Stimulated activated effector memory CD8-positive, alpha-beta T cell treated with anti-CD3 and anti-CD28 coated beads, Interleukin-12 subunit alpha, Interleukin-12 subunit beta, amount 100 ng/mL, for 72 hours (primary cell): ENCODE results near the gene STIMATE.

ENCODE experiments used
- ATAC-seq: fragments of 150-1000 bp; cut with Tn5 transposase; 2 replicates; pipeline ENCODE4 v1.10.0; 2021
- DNase-seq, 2 donors: peaks; one replicate each; pipeline ENCODE4 v3.0.0; 2021 to 2022; ENCODE audit warnings: low spot score in 2 of 2
- H3K27ac Mint-ChIP-seq: one replicate; pipeline ENCODE4 v1.8.0; 2022; ENCODE audit warnings: mild to moderate bottlenecking, mixed read lengths
- H3K36me3 Mint-ChIP-seq: one replicate; pipeline ENCODE4 v1.8.0; 2022; ENCODE audit warnings: mild to moderate bottlenecking, mixed read lengths
- H3K4me1 Mint-ChIP-seq: one replicate; pipeline ENCODE4 v1.8.0; 2022; ENCODE audit warnings: mixed read lengths
- H3K4me3 Mint-ChIP-seq: one replicate; pipeline ENCODE4 v1.8.0; 2022; ENCODE audit warnings: mild to moderate bottlenecking, mixed read lengths
- H3K9me3 Mint-ChIP-seq: one replicate; pipeline ENCODE4 v1.8.0; 2022; ENCODE audit warnings: mixed read lengths

The STIMATE gene

DNA sequence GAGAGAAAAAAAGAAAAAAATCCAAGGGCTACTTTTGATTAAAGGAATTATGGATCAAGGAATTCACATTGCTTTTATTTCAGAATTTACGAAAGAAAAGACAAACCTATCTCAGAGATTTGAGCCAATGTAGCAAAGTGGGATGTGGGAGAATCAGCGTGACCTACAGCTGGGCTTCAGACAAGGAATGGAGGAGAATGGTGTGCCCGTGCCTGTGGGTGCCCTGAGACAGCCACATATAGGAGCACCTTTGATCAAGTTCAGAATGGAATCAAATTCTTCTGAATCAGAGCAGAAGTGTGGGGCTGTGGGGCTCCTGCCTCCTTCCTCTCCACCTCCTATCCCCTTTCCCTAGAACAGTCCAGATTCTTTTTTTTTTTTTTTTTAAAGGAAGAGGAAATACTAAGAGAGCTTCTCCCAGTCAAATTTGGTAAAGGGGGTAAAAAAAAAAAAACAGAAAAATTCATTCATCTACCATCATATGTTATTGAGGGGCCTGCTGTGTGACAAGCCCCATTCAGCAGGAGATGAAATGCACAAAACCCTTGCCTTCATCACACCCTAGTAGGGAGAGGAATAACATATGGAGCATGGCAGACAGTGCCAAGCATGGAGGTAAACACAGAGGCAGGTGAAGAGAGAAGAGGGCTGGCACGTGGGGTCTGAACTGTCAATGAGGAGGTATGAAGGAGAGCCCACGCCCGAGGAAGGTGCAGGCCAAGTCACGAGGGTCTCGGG, 37.5 kb downstream of the STIMATE start:
- peaks cover 32% of the 10 kb centered on the region for H3K4me1 Mint-ChIP-seq
- ATAC-seq (no peak), DNase-seq (no peak)
- H3K4me3 Mint-ChIP-seq: no peak overlapping the region
- H3K27ac Mint-ChIP-seq: peak overlapping the region; percentile 26
- no peaks in the 10 kb centered on the region for H3K9me3 Mint-ChIP-seq
- no peaks in the 10 kb centered on the region for H3K36me3 Mint-ChIP-seq

DNA sequence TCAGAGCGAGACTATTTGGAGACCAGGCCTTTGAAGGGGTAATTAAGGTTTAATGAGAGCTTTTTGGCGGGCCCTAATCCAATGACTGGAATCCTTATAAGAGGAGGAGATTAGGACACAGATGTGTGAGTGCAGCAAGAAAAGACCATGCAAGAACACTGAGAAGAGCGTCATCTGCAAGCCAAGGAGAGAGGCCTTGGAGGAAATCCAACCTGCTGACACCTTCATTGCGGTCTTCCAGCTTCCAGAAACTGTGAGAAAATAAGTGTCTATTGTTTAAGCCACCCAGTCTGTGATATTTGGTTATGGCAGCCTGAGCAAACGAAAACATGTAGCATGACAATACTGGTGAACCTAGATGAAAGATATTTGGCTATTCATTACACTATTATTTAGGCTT, 39.5 kb downstream of the STIMATE start:
- peaks cover 32% of the 10 kb centered on the region for H3K4me1 Mint-ChIP-seq
- H3K4me3 Mint-ChIP-seq: no peak overlapping the region
- no peaks in the 10 kb centered on the region for H3K9me3 Mint-ChIP-seq
- peaks cover under 1% of the 10 kb centered on the region for H3K36me3 Mint-ChIP-seq
- no peak overlapping the region for H3K27ac Mint-ChIP-seq
- ATAC-seq (no peak), DNase-seq (no peak)

DNA sequence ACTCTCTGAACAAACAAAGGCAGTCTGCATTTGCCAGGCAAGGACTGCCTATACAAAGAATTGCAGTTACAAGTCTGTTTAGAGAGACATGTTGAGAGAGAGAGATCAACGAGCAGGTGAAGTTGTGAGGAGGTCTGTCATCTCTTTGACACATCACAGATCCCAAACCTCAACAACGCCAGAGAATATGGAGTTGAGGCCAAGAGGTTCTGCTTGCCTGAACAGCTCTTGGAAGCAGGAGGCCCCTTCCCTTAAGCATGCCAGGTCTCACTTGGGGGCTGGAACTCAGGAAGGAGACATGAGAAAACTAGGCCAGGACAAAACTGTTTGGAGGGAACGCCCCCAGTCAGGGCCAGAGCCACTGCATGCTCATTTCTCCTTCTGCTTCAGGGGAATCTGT, 40.2 kb downstream of the STIMATE start:
- DNase-seq (no peak), ATAC-seq (no peak)
- H3K36me3 Mint-ChIP-seq: peaks cover 7% of the 10 kb centered on the region
- H3K9me3 Mint-ChIP-seq: no peaks in the 10 kb centered on the region
- no peak overlapping the region for H3K4me3 Mint-ChIP-seq
- H3K4me1 Mint-ChIP-seq: peaks cover 28% of the 10 kb centered on the region
- peak overlapping the region; percentile 43 for H3K27ac Mint-ChIP-seq

DNA sequence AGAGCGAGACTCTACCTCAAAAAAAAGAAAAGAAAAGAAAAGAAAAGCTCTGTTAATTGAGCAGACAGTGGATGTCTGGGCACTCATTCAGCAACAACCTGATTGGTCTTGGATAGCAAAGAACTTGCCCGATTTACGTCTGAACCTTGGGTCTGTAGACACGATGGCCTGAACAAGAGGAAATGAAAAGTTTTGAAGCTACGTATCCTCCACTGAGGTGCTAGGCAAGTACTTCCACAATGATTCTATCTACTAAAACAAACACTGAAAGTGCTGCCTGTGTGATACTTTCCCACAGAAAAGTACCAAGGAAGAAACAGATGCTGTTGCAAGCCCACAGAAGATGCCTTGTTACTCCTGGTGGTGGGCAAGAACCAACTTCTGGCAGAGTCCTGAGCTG, 40.7 kb downstream of the STIMATE start:
- DNase-seq: no peak
- Mint-ChIP-seq H3K4me1 (peaks cover 24% of the 10 kb centered on the region), H3K9me3 (no peaks in the 10 kb centered on the region), H3K4me3 (no peak overlapping the region), H3K36me3 (peaks cover 12% of the 10 kb centered on the region), H3K27ac (peak overlapping the region; percentile 43)
- no peak for ATAC-seq

DNA sequence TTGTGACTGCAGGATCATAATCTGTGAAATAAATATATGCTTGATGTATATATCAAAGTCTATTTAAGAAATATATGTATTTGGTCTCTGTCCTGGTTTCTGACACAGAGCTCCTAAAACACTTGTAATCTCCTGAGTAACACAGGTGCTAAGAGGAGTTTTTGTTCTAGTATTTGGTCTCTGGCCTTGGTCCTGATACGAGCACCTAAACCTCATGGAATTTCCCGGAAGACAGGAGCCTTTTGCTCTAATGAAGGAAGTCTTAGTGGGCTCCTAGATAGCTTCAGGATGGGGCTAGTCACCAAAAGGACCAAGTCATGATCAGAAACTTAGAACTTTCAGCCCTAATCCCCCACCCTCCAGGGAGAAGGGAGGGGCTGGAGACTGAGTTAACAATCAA, 43.3 kb downstream of the STIMATE start:
- no peak for ATAC-seq
- H3K27ac Mint-ChIP-seq: no peak overlapping the region
- H3K4me1 Mint-ChIP-seq: peaks cover 11% of the 10 kb centered on the region
- H3K4me3 Mint-ChIP-seq: no peak overlapping the region
- DNase-seq: no peak
- H3K9me3 Mint-ChIP-seq: no peaks in the 10 kb centered on the region
- peaks cover 22% of the 10 kb centered on the region for H3K36me3 Mint-ChIP-seq

DNA sequence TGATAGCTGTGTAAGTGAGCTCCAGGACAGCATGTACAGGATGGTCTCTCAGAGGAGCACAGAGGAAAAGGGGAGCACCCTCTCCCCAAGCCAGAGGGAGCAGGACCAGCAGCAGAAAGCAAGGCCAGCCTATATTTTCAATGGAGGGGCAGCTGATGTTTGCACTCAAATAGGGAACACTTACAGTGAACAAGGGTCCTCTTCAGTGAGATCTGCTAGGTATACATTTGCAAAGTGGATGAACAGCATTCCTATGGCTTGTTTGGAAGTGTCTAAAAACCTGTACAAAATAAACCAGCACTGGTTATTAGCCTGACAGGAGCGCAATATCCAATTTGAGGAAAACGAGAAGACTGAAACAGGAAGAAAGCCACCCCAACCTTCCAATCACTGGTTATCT, 44.9 kb downstream of the STIMATE start:
- no peak overlapping the region for H3K27ac Mint-ChIP-seq

DNA sequence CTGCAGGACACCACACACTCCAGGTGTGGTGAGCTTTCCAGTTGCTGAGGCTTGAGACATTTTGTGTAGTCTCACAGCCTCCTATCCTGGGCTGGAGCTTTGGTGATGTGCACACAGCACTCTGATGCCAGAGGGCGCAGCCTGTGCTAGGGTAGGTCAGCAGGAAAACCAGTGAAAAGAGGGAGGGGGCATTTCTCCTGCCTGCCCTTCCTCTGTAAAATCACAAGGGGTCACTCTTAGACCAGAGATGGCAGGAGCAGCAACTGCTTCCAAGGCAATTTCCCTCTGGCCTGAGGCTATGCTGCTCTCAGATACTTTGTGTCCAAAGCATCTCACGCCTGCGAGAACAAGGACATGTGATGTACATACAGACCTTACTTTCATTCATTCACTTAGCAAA, 46.0 kb downstream of the STIMATE start:
- Mint-ChIP-seq H3K27ac (no peak overlapping the region), H3K4me1 (peaks cover 6% of the 10 kb centered on the region), H3K4me3 (no peak overlapping the region), H3K36me3 (peaks cover 22% of the 10 kb centered on the region), H3K9me3 (no peaks in the 10 kb centered on the region)
- ATAC-seq (peak; percentile 70), DNase-seq (no peak)

More for the DNA sequence above, 44.9 kb downstream of the STIMATE start:
- Mint-ChIP-seq H3K4me3 (no peak overlapping the region), H3K4me1 (peaks cover 11% of the 10 kb centered on the region), H3K36me3 (peaks cover 22% of the 10 kb centered on the region), H3K9me3 (no peaks in the 10 kb centered on the region)
- ATAC-seq (no peak), DNase-seq (no peak)

DNA sequence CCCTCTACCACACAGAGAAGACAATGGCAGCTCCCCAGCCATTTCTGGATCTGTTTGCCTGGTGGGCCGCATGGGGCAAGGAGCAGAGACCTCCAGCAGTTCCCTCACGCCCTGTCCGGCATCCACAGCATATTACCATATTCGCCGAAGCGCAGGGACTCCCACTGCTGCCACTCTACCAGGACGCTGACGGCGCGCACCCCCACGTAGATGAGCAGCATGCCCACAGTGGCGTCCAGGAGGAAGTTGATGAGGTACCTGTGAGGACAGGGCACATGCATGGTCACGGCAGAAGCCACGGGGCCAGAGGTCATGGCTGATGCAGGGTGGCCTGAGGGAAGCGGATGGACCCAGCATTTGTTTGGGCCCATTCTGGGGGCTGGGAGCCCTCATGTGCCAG, 47.7 kb downstream of the STIMATE start:
- Mint-ChIP-seq H3K27ac (no peak overlapping the region), H3K36me3 (peaks cover 22% of the 10 kb centered on the region), H3K4me1 (no peaks in the 10 kb centered on the region), H3K9me3 (no peaks in the 10 kb centered on the region), H3K4me3 (no peak overlapping the region)
- ATAC-seq (no peak), DNase-seq (no peak)

DNA sequence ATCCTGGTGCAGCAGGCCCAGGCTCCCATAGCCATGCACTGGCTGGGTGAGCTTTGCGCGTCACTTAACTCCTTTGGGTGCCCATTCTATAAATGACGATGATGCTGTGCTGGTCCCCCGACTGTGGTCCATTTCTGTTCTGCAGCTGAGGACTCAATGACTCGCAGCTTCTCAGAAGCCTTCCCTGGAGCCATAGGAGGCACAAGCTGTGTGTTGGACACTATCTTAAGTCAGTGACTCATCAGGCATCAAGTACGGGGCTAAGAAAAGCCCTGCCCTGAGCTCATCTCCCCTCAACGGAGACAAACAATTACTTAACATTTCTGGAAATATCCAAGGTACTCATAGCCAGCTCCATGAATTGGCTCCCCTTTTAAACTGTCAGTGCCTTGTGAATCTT, 48.7 kb downstream of the STIMATE start:
- no peak for ATAC-seq
- H3K9me3 Mint-ChIP-seq: no peaks in the 10 kb centered on the region

DNA sequence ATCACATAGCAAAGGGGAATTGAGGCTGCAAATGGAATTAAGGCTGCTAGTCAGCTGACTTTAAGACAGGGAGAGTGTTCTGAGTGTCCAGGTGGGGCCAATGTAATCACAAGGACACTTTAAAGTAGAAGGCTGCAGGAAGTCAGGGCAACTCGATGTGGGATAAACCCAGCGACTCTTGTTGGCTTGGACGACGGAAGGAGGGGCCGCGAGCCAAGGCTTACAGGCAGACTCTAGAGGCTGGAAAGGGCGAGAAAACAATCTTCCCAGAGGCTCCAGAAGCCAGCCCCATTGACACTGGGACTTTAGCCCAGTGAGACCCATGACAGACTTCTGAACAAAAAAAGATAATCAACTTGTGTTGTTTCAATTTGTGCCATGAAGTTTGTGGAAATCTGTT, 49.6 kb downstream of the STIMATE start:
- no peak overlapping the region for H3K27ac Mint-ChIP-seq
- no peak for ATAC-seq
- no peaks in the 10 kb centered on the region for H3K9me3 Mint-ChIP-seq

More for the DNA sequence above, 48.7 kb downstream of the STIMATE start:
- DNase-seq: no peak
- Mint-ChIP-seq H3K27ac (no peak overlapping the region), H3K4me1 (no peaks in the 10 kb centered on the region), H3K36me3 (peaks cover 22% of the 10 kb centered on the region), H3K4me3 (no peak overlapping the region)

DNA sequence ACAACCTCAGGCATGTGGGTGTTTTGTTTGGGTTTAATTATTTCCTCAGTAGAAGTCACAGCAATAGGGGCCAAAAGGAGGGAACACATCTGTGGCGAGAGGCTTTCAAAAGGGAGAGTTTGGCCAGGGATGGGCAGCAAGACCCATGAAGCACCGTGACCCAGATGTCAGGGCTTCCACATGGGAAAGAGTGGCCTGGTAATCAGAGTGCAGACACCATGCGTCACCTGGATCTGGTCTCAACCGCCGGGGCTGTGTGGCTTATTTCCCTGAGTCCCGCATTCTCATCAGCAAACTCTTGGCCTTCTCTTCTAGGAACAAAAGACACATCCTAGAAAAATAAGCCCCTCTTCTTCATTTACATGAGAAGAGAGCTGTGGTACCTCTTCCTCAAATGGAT, 50.1 kb downstream of the STIMATE start:
- Mint-ChIP-seq H3K27ac (no peak overlapping the region), H3K9me3 (no peaks in the 10 kb centered on the region), H3K36me3 (peaks cover 15% of the 10 kb centered on the region), H3K4me3 (no peak overlapping the region), H3K4me1 (no peaks in the 10 kb centered on the region)
- no peak for ATAC-seq
- DNase-seq: no peak

More for the DNA sequence above, 49.6 kb downstream of the STIMATE start:
- no peak overlapping the region for H3K4me3 Mint-ChIP-seq
- H3K4me1 Mint-ChIP-seq: no peaks in the 10 kb centered on the region
- H3K36me3 Mint-ChIP-seq: peaks cover 20% of the 10 kb centered on the region
- no peak for DNase-seq

DNA sequence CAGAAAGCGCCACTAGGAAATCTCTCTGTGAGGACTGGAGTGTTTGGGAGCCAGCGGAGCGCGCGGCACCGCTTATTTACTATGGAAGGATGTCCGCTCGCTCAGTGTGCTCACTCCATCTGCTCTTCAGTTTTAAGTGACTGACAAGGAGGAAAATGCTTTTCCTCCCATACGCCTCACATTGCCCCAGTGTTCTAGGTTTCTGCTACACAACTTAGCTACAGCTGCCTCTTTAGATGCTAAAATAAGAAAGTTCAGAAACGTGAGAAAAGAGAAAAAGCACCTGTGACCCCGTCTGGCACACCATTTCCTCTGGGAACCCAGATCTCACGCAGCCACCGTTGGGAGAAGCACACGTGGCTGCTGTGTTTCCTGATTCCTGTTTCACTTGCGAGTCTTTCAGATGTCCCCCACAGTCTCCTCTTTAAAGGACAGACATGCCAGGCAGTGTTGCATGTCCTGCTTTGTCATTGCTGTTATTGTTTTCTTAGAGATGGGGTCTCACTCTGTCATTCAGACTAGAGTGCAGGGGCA, 50.8 kb downstream of the STIMATE start:
- DNase-seq: no peak
- Mint-ChIP-seq H3K36me3 (peaks cover 8% of the 10 kb centered on the region), H3K4me1 (peaks cover 7% of the 10 kb centered on the region), H3K27ac (no peak overlapping the region), H3K4me3 (no peak overlapping the region), H3K9me3 (no peaks in the 10 kb centered on the region)
- no peak for ATAC-seq

DNA sequence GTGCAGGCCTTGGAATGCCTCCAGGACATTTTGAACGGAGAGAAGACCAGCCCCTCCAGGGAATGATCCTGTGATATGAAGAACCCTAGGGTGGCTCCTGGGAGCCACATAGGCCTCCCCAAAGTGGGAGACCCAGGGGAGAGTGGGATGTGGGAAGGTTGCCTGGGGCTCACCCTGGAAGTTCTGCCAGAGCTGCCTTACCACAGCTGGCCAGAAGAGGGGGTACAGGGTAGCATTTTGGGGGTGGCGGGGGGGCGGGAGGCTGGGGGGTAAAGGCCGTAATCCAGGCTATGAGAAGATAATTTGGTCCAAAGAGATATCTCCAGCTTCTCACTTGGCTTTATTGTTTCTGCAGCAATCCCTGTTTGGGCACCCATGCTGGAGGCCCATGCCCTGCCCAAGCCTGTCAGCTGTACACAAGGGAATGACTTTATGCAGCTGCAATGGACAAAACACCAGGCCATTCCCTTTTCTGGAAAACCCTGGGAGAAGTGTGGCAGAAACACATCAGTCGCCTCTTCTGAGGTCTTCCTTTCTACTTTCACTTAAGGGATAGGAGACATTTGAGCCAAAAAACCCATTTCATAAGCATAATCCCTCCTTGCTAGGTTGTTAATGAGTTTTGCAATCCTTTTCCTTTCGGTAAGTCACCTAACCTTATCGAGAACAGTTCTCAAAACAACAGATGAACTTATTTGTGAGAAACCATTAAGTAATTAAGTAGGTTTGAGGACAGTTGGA, 51.5 kb downstream of the STIMATE start:
- no peak for ATAC-seq
- Mint-ChIP-seq H3K4me3 (no peak overlapping the region), H3K27ac (no peak overlapping the region), H3K9me3 (no peaks in the 10 kb centered on the region), H3K4me1 (peaks cover 11% of the 10 kb centered on the region), H3K36me3 (peaks cover 6% of the 10 kb centered on the region)
- no peak for DNase-seq

DNA sequence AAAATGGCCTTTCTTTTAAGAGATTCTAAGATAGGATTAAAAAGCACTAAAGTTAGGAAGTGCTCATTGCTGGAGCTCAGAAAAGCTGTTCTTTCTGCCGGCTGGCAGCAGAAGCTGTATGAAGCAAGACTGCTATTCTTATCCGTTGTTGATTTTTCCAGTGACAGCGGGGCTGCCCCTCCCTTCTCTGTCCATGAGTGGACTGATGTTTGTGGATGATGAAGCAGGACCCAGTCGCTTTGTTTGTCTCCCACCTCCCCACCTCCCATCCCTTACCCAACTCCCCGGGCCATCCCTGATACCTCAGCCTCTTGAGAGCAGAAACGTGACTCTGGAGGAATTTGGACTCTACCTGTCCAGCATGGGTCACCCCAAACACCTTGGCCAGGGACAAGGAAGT, 52.2 kb downstream of the STIMATE start:
- Mint-ChIP-seq H3K9me3 (no peaks in the 10 kb centered on the region), H3K27ac (no peak overlapping the region), H3K36me3 (peaks cover 7% of the 10 kb centered on the region), H3K4me1 (peaks cover 18% of the 10 kb centered on the region), H3K4me3 (no peak overlapping the region)
- no peak for ATAC-seq
- DNase-seq: no peak

DNA sequence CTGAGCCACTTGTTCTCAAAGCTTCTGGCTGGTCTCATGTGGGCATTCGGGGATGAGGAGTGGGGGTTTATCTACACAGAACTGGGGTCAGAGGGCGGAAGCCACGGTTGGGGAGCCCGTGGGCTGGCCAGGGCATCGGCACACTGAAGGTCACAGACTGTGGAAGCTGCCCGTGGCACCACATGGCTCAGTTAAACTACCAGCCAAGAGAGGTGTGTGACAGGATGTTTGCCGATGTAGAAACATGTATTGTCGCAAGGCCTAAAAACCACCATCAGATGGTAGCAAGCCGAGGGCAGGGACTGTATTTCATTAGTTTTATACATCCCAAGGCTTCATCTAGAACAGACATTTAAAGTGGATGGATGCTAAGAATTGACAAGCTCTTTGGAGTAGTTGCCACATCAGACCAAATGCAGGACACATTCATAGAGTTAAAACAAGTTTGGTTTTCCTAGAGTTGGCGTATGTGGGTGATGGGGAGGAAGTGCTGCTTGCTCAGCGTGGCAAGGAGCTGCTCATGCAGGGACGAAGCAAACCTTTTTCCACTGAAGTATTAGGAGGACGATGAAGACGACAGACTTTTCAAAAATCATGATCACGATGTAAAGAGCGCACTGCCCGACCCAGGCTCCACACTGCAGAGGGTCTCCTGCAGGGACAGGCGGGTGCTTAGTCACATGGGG, 52.9 kb downstream of the STIMATE start:
- ATAC-seq (no peak), DNase-seq (no peak)
- Mint-ChIP-seq H3K4me1 (peaks cover 25% of the 10 kb centered on the region), H3K4me3 (no peak overlapping the region), H3K9me3 (no peaks in the 10 kb centered on the region), H3K36me3 (peaks cover 4% of the 10 kb centered on the region), H3K27ac (no peak overlapping the region)
